MM.1S (cell line): ENCODE results near the gene MET.

ENCODE experiments used
- DNase-seq: peaks from one replicate; pipeline ENCODE4 v3.0.0-alpha.2; 2015
- H2AFZ ChIP-seq: fragments of 300-600 bp; sonication (generic); 2 replicates; pipeline ENCODE4 v1.6.0; 2016; ENCODE audit warnings: antibody characterized with exemption, low read length
- H3F3A ChIP-seq: fragments of 300-600 bp; sonication (generic); 2 replicates; pipeline ENCODE4 v1.6.1; 2016; ENCODE audit warnings: mild to moderate bottlenecking, antibody characterized with exemption, low read length, moderate library complexity, mixed read lengths; ENCODE audit not compliant: insufficient read depth
- H3K27ac ChIP-seq: fragments of 300-600 bp; sonication (generic); 2 replicates; pipeline ENCODE4 v1.5.1; 2016; ENCODE audit warnings: mild to moderate bottlenecking, low read length
- H3K27me3 ChIP-seq: fragments of 300-600 bp; sonication (generic); replicated peaks from 2 replicates; pipeline ENCODE4 v1.6.0; 2016; ENCODE audit warnings: low read length; ENCODE audit not compliant: insufficient read depth
- H3K36me3 ChIP-seq: fragments of 300-600 bp; sonication (generic); replicated peaks from 2 replicates; pipeline ENCODE4 v1.6.1; 2016; ENCODE audit warnings: mild to moderate bottlenecking, low read length, mixed read lengths; ENCODE audit not compliant: insufficient read depth
- H3K4me1 ChIP-seq: fragments of 300-600 bp; sonication (generic); 2 replicates; pipeline ENCODE4 v1.6.1; 2016; ENCODE audit warnings: low read length, mixed read lengths
- H3K4me2 ChIP-seq: fragments of 300-600 bp; sonication (generic); 2 replicates; pipeline ENCODE4 v1.6.0; 2016; ENCODE audit warnings: low read depth, low read length
- H3K4me3 ChIP-seq: fragments of 300-600 bp; sonication (generic); 2 replicates; pipeline ENCODE4 v1.5.1; 2016; ENCODE audit warnings: low read length, mixed read lengths
- H3K79me2 ChIP-seq: fragments of 300-600 bp; sonication (generic); 2 replicates; pipeline ENCODE4 v1.6.1; 2016; ENCODE audit warnings: mixed run types, low read length, mixed read lengths
- H3K9ac ChIP-seq: fragments of 300-600 bp; sonication (generic); 2 replicates; pipeline ENCODE4 v1.6.1; 2016; ENCODE audit warnings: low read length, mixed read lengths
- H3K9me2 ChIP-seq: fragments of 300-600 bp; sonication (generic); replicated peaks from 2 replicates; pipeline ENCODE4 v1.6.1; 2016; ENCODE audit warnings: mild to moderate bottlenecking, low read length, mixed read lengths; ENCODE audit not compliant: insufficient read depth
- H3K9me3 ChIP-seq: fragments of 300-600 bp; sonication (generic); replicated peaks from 2 replicates; pipeline ENCODE4 v1.6.1; 2016; ENCODE audit warnings: mild to moderate bottlenecking, low read length, mixed read lengths; ENCODE audit not compliant: insufficient read depth
- H4K20me1 ChIP-seq: fragments of 300-600 bp; sonication (generic); 2 replicates; pipeline ENCODE4 v1.6.1; 2016; ENCODE audit warnings: mild to moderate bottlenecking, low read length, moderate library complexity, mixed read lengths; ENCODE audit not compliant: insufficient read depth
- EZH2 ChIP-seq: fragments of 300-600 bp; sonication (generic); optimal IDR thresholded peaks from 2 replicates; pipeline ENCODE3; 2017; ENCODE audit warnings: low read depth, mild to moderate bottlenecking, antibody characterized with exemption, low read length, mixed read lengths
- EZH2phosphoT487 ChIP-seq: fragments of 300-600 bp; sonication (generic); IDR thresholded peaks from 2 replicates; pipeline ENCODE4 v1.6.1; 2018; ENCODE audit warnings: antibody characterized with exemption, low read length
- TF ChIP-seq, protein P1 (sequence below): fragments of 300-600 bp; sonication (generic); IDR thresholded peaks from 2 replicates; pipeline ENCODE4 v1.5.1; 2016; ENCODE audit warnings: antibody characterized with exemption, low read length, mixed read lengths

The MET gene

DNA sequence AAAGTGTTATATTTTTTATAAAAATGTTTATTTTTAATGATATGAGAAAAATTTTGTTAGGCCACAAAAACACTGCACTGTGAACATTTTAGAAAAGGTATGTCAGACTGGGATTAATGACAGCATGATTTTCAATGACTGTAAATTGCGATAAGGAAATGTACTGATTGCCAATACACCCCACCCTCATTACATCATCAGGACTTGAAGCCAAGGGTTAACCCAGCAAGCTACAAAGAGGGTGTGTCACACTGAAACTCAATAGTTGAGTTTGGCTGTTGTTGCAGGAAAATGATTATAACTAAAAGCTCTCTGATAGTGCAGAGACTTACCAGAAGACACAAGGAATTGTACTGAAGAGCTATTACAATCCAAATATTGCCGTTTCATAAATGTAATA is 125.6 kb downstream of the MET start:
- no peaks in the 10 kb centered on the region for H3K27me3 ChIP-seq
- TF ChIP-seq, protein P1, sequence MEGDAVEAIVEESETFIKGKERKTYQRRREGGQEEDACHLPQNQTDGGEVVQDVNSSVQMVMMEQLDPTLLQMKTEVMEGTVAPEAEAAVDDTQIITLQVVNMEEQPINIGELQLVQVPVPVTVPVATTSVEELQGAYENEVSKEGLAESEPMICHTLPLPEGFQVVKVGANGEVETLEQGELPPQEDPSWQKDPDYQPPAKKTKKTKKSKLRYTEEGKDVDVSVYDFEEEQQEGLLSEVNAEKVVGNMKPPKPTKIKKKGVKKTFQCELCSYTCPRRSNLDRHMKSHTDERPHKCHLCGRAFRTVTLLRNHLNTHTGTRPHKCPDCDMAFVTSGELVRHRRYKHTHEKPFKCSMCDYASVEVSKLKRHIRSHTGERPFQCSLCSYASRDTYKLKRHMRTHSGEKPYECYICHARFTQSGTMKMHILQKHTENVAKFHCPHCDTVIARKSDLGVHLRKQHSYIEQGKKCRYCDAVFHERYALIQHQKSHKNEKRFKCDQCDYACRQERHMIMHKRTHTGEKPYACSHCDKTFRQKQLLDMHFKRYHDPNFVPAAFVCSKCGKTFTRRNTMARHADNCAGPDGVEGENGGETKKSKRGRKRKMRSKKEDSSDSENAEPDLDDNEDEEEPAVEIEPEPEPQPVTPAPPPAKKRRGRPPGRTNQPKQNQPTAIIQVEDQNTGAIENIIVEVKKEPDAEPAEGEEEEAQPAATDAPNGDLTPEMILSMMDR, result no peak
- TF ChIP-seq EZH2phosphoT487 (no peak), EZH2 (no peak)

DNA sequence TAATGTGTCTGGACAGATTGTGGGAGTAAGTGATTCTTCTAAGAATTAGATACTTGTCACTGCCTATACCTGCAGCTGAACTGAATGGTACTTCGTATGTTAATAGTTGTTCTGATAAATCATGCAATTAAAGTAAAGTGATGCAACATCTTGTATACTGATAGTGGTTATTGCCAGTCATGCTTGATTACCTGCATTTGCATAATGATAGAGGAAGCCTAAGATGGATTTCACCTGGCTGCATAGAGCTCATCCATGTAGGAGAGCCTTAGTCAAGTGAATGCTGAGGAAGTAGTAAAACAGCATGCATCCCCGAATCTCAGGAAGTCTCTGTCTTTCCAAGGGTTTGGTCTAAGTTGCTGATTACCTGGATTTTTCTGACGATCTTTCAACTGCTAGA is 126.2 kb downstream of the MET start:
- H3F3A ChIP-seq, result no peaks in the 10 kb centered on the region
- H3K27me3 ChIP-seq, result no peaks in the 10 kb centered on the region
- no peak overlapping the region for H3K9ac ChIP-seq
- H3K4me3 ChIP-seq, result no peak overlapping the region
- no peaks in the 10 kb centered on the region for H4K20me1 ChIP-seq
- no peak overlapping the region for H3K27ac ChIP-seq
- H3K9me3 ChIP-seq, result no peaks in the 10 kb centered on the region
- no peaks in the 10 kb centered on the region for H3K4me1 ChIP-seq
- no peaks in the 10 kb centered on the region for H3K9me2 ChIP-seq
- H3K4me2 ChIP-seq, result no peak overlapping the region
- H3K79me2 ChIP-seq, result no peaks in the 10 kb centered on the region
- no peak for TF ChIP-seq EZH2
- no peak for DNase-seq
- no peak overlapping the region for H2AFZ ChIP-seq
- no peaks in the 10 kb centered on the region for H3K36me3 ChIP-seq

More for the DNA sequence above, 125.6 kb downstream of the MET start:
- H3K9ac ChIP-seq, result no peak overlapping the region
- no peaks in the 10 kb centered on the region for H4K20me1 ChIP-seq
- H2AFZ ChIP-seq, result no peak overlapping the region
- H3K79me2 ChIP-seq, result no peaks in the 10 kb centered on the region
- no peak for DNase-seq
- H3K9me3 ChIP-seq, result no peaks in the 10 kb centered on the region
- no peak overlapping the region for H3K4me2 ChIP-seq
- no peaks in the 10 kb centered on the region for H3F3A ChIP-seq
- no peaks in the 10 kb centered on the region for H3K4me1 ChIP-seq
- no peak overlapping the region for H3K4me3 ChIP-seq
- H3K9me2 ChIP-seq, result no peaks in the 10 kb centered on the region
- no peak overlapping the region for H3K27ac ChIP-seq
- no peaks in the 10 kb centered on the region for H3K36me3 ChIP-seq

GRCh38 chr7:116799916-116800315 is 127.9 kb downstream of the MET start:
- Histone ChIP-seq H3K4me3 (no peak overlapping the region), H3K36me3 (no peaks in the 10 kb centered on the region), H3K9me2 (no peaks in the 10 kb centered on the region), H2AFZ (no peak overlapping the region), H3K27me3 (no peaks in the 10 kb centered on the region), H3K4me1 (no peaks in the 10 kb centered on the region), H3K27ac (no peak overlapping the region), H3K79me2 (no peaks in the 10 kb centered on the region), H3F3A (no peaks in the 10 kb centered on the region), H3K9me3 (no peaks in the 10 kb centered on the region), H4K20me1 (no peaks in the 10 kb centered on the region), H3K4me2 (no peak overlapping the region), H3K9ac (no peak overlapping the region)
- TF ChIP-seq, protein P1, result no peak
- TF ChIP-seq EZH2phosphoT487 (no peak), EZH2 (no peak)
- DNase-seq, result no peak

GRCh38 chr7:116800594-116800993 is 128.6 kb downstream of the MET start:
- Histone ChIP-seq H3K9me2 (no peaks in the 10 kb centered on the region), H3K9me3 (no peaks in the 10 kb centered on the region), H3K4me1 (no peaks in the 10 kb centered on the region), H4K20me1 (no peaks in the 10 kb centered on the region), H3K27me3 (no peaks in the 10 kb centered on the region), H3K4me3 (no peak overlapping the region), H3K4me2 (no peak overlapping the region), H3K79me2 (no peaks in the 10 kb centered on the region), H3F3A (no peaks in the 10 kb centered on the region), H3K36me3 (no peaks in the 10 kb centered on the region), H3K27ac (no peak overlapping the region), H2AFZ (no peak overlapping the region), H3K9ac (no peak overlapping the region)
- TF ChIP-seq, protein P1, result no peak
- no peak for TF ChIP-seq EZH2phosphoT487
- no peak for TF ChIP-seq EZH2
- no peak for DNase-seq
